ENCODE data around the gene PCDHA9.
"Not testable (repeated sequence)": the region's sequence is repeated elsewhere in the genome, so short reads cannot be mapped to it uniquely, and the experiment has no call there.

PCDHA9 gene

GRCh38 chr5:140834439-140835008 lies 13.7 kb upstream of the PCDHA9 start:
- DNase-seq, result not testable (repeated sequence)

GRCh38 chr5:140835622-140836510 lies 12.3 kb upstream of the PCDHA9 start:
- no peak for DNase-seq

- peak in 1 of 2 experiments; percentile 27 for DNase-seq
Measured at GRCh38 chr5:140840978-140841962, 6.9 kb upstream of the PCDHA9 start, which contains the start of gene PCDHA8. Gene PCDHA8, plus strand, starts transcription at chr5:140841187. Its CDS starts 135 bp downstream, at chr5:140841322.

GRCh38 chr5:140842798-140843733 lies 5.1 kb upstream of the PCDHA9 start:
- DNase-seq, result no peak

GRCh38 chr5:140849831-140850634 lies 1.9 kb downstream of the PCDHA9 start:
- DNase-seq, result not testable (repeated sequence)

- no peak for DNase-seq
Measured at GRCh38 chr5:140855772-140856674, 7.8 kb downstream of the PCDHA9 start, which contains the start of gene PCDHA10. Gene PCDHA10, plus strand, starts transcription at chr5:140855897. Its CDS starts 152 bp downstream, at chr5:140856049.

- DNase-seq, result no peak
Measured at GRCh38 chr5:140857177-140857986, 9.2 kb downstream of the PCDHA9 start.

GRCh38 chr5:140857987-140858240 lies 9.7 kb downstream of the PCDHA9 start:
- no peak for DNase-seq

- no peak for DNase-seq
Measured at GRCh38 chr5:140862441-140863295, 14.5 kb downstream of the PCDHA9 start.

GRCh38 chr5:140868721-140869554 lies 20.8 kb downstream of the PCDHA9 start, which contains the start of gene PCDHA11:
Gene PCDHA11, plus strand, starts transcription at chr5:140868957. Its CDS starts 147 bp downstream, at chr5:140869104.
- no peak for DNase-seq

GRCh38 chr5:140869555-140869886 lies 21.3 kb downstream of the PCDHA9 start:
- DNase-seq, result no peak

- DNase-seq, result no peak
Measured at GRCh38 chr5:140870221-140871201, 22.3 kb downstream of the PCDHA9 start.

GRCh38 chr5:140875085-140876065 lies 27.2 kb downstream of the PCDHA9 start, which contains the start of gene PCDHA12:
Gene PCDHA12, plus strand, starts transcription at chr5:140875308. Its CDS starts 165 bp downstream, at chr5:140875473.
- peak; percentile 30 to 83 for DNase-seq

- DNase-seq, result not testable (repeated sequence)
Measured at GRCh38 chr5:140876541-140877261, 28.5 kb downstream of the PCDHA9 start.

All from SW 1271 (cell line).